ENCODE data around the gene TMEM161A. TPM values are rescaled to one million over a fixed set of nuclear protein-coding genes. Genes with fewer than 3 reads are reported as not detected.
A peak's percentile ranks its signal among the peaks of the same experiment; 100 is the strongest.

The TMEM161A gene
- total RNA-seq, 1 donor from 2014 or later = 14.5 TPM

DNA sequence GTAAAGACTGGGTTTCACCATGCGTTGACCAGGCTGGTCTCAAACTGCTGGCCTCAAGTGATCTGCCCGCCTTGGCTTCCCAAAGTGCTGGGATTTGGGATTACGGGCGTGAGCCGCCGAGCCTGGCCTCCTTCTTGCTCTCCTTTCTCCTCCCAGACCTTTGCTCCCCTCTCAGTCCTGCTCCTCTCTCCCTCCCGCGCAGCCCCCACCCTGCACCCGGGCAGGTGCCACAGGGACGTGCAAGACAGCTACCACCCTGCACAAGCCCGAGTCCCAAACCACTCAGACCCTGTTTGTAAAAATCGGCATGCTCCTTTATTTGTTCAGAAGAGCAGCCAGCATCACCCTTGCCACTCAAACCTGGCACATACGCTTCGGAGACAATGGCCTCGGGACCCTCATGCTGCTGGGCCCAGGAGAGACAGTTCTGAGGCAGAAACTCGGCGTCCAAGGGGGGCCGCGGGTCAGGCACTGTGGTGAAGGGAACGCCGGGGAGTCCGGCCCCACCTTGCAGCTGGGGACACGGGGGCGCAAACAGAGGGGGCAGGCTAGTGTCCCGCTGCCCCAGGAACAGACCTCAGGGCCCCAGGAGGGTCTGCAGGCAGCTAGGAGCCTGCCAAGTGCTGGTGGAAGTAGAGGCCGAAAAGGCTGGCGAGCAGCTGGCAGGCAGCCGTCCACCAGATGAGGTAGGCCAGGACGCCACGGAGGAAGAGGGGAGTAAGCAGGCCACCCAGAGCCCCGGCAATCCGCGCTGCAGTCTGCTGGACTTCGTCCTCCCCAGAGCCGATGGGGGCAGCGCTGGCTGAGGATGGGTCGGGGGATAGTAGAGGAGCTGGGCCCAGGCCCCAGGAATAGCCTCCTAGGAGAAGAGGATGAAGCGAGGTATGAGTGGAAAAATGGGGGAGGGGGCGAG lies 18.7 kb downstream of the TMEM161A start:
- Histone ChIP-seq H3K36me3 (peaks cover 14 to 36% of the 10 kb centered on the region in 2 donors), H3K27me3 (no peaks in the 10 kb centered on the region), H3K4me3 (no peak overlapping the region), H3K27ac (no peak overlapping the region), H3K4me1 (no peaks in the 10 kb centered on the region), H3K9me3 (peaks cover 0 to 7% of the 10 kb centered on the region in 2 donors)
- intact Hi-C loops (cut with DNase I) = no loop called here
- no peak for DNase-seq (ENCODE audit: low spot score in 2 of 2)
- TF ChIP-seq, protein P1, sequence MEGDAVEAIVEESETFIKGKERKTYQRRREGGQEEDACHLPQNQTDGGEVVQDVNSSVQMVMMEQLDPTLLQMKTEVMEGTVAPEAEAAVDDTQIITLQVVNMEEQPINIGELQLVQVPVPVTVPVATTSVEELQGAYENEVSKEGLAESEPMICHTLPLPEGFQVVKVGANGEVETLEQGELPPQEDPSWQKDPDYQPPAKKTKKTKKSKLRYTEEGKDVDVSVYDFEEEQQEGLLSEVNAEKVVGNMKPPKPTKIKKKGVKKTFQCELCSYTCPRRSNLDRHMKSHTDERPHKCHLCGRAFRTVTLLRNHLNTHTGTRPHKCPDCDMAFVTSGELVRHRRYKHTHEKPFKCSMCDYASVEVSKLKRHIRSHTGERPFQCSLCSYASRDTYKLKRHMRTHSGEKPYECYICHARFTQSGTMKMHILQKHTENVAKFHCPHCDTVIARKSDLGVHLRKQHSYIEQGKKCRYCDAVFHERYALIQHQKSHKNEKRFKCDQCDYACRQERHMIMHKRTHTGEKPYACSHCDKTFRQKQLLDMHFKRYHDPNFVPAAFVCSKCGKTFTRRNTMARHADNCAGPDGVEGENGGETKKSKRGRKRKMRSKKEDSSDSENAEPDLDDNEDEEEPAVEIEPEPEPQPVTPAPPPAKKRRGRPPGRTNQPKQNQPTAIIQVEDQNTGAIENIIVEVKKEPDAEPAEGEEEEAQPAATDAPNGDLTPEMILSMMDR (IDR thresholded peaks at IDR 0.05) = no peak

DNA sequence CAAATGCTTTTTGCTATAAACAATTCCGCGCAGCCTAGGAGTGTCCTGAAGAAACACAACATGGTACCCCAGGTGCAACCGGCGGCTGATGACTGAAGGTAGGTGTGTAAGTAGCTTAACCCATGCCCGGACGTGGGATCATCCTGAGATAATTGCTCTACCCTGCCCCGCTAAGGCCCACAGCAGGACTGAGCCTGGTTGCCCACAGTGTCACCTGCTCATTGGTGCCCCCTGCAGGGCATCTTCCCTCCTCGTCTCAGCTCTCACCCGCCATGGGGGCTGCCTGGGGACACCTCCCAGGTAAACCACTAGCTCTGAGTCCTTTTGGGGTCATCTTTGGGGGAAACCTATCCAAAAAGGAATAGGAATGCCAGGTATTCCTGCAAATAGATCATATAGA lies 22.3 kb downstream of the TMEM161A start:
- no peak overlapping the region for H3K4me3 ChIP-seq
- intact Hi-C loops (cut with DNase I) = no loop called here
- TF ChIP-seq, protein P1 (IDR thresholded peaks at IDR 0.05) = peak in 2 of 3 experiments; percentile 14 to 31

DNA sequence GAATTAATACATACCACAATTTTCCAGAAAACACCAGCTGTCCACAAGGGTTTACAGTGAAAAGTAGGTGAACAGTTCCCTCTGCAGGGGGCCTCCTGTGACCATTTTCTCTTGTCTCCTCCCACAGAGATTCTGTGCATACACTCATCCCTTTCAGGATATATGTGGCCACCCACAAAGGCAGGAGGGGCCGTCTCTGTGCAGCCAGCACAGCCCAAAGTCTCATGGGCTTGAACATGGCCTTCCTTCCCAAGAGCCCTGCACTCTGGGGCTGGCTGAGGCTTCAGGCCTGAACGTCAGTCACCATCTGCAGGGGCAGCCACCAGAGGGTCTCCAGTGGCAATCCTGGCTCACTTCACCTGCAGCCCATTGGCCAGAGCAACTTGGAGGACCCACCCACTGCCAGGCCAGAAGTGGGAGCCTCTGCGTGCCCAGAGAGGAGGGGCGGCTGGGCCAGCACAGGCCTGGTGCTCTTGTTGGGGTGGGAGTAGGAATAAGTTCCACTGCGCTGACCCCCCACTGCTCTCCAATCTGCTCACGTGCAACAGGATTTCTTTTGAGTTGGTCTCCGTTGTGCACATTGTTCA lies 25.1 kb downstream of the TMEM161A start:
- no peak overlapping the region for H3K27ac ChIP-seq
- no peaks in the 10 kb centered on the region for H3K27me3 ChIP-seq
- H3K4me3 ChIP-seq = no peak overlapping the region
- DNase-seq (ENCODE audit: low spot score in 2 of 2) = no peak
- TF ChIP-seq, protein P1 (IDR thresholded peaks at IDR 0.05) = no peak
- H3K9me3 ChIP-seq = no peaks in the 10 kb centered on the region
- peaks cover 0 to 6% of the 10 kb centered on the region in 2 donors for H3K4me1 ChIP-seq
- intact Hi-C loops (cut with DNase I) = no loop called here
- H3K36me3 ChIP-seq = no peaks in the 10 kb centered on the region

More for the DNA sequence above, 22.3 kb downstream of the TMEM161A start:
- Histone ChIP-seq H3K36me3 (peaks cover 7 to 12% of the 10 kb centered on the region in 2 donors), H3K27me3 (no peaks in the 10 kb centered on the region), H3K4me1 (no peaks in the 10 kb centered on the region), H3K27ac (no peak overlapping the region), H3K9me3 (no peaks in the 10 kb centered on the region)
- no peak for DNase-seq (ENCODE audit: low spot score in 2 of 2)

DNA sequence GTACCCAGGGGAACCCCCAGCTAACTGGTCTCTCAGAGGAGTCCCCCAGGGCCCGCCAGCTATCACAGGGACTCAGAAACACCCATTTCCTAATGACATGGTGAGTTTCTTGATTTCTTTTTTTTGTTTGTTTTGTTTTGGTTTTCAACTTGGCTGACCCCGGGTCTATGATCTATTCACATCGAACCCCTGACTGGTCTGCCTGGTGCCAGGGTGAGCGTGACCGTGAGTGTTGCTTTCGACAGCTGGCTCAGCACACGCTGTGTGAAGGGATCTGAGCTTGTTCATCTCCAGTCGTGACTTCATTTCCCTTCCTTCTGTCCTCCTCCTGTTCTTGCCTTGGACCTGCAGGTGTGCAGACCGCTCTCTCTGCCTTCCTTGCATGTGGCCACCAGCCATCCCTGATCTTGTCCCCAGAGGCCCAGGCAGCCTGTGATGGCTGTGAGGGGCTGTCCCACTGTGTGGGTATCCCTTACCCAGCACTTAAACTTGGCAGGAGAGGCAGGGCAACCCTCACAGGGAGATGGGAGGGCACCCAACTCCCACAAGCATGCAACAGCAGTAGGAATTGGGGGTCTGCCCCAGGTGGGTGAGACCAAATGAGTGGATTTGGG lies 26.2 kb downstream of the TMEM161A start:
- H3K4me3 ChIP-seq = no peak overlapping the region
- no peak overlapping the region for H3K27ac ChIP-seq
- DNase-seq (ENCODE audit: low spot score in 2 of 2) = no peak
- H3K4me1 ChIP-seq = peaks cover 0 to 6% of the 10 kb centered on the region in 2 donors
- intact Hi-C loops (cut with DNase I) = no loop called here
- TF ChIP-seq, protein P1 (IDR thresholded peaks at IDR 0.05) = no peak
- H3K9me3 ChIP-seq = no peaks in the 10 kb centered on the region
- no peaks in the 10 kb centered on the region for H3K27me3 ChIP-seq
- H3K36me3 ChIP-seq = peaks cover 0 to 4% of the 10 kb centered on the region in 2 donors

DNA sequence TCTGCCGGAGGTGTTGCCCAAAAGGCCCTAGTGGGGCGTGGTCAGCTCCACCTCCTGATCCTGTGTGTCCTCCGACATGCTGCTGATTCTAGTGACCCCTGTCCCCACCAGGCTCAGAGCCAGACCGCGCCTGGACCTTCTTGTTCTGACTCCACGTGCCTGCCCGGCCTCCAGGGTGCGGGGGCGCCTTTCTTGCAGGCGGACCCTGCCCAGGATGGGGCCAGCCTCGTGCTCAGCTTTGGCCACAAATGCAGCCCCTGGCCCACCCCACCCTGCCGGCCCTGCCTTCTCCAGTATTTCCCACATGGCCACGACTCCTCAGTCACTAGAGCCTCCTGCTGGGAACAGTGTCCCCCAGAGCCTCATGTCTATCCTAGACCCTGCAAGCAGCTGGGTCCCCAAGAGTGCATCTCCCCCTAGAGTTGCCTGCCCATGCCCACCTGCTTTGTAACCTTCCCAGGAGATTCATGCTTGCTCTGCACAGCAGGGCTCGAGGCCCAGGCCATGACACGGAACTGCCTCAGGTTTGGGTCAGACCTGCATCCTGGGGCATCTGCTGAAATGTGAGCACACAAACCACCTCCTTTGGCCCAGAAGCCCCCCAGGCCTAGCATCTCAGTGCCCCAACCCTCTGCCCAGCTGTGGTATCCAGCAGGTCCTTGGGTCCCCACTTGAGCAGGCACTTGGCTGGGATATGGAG lies 27.0 kb downstream of the TMEM161A start:
- TF ChIP-seq, protein P1 (IDR thresholded peaks at IDR 0.05) = no peak
- Histone ChIP-seq H3K9me3 (no peaks in the 10 kb centered on the region), H3K27ac (no peak overlapping the region), H3K4me3 (no peak overlapping the region), H3K36me3 (peaks cover 0 to 4% of the 10 kb centered on the region in 2 donors), H3K4me1 (peaks cover 0 to 6% of the 10 kb centered on the region in 2 donors), H3K27me3 (no peaks in the 10 kb centered on the region)
- intact Hi-C loops (cut with DNase I) = no loop called here
- no peak for DNase-seq (ENCODE audit: low spot score in 2 of 2)

Data from ascending aorta (tissue), 2 donors.